GM23338 (cell line): ENCODE data around the gene DOCK6. TPM values are rescaled to one million over a fixed set of nuclear protein-coding genes. Genes with fewer than 3 reads are reported as not detected.

Experiments used
- ATAC-seq: fragments of 200-7000 bp; cut with Tn5 transposase; 3 replicates; pipeline ENCODE4 v1.9.1; 2020
- DNase-seq: peaks from one replicate; pipeline ENCODE4 v3.0.0-alpha.2; 2015; ENCODE audit warnings: low spot score
- H2AFZ ChIP-seq: fragments of 200-600 bp; sonication (generic); 2 replicates; pipeline ENCODE4 v1.8.0; 2016; ENCODE audit warnings: antibody characterized with exemption, mild to moderate bottlenecking, moderate library complexity
- H3F3A ChIP-seq: fragments of 200-600 bp; sonication (generic); replicated peaks from 2 replicates; pipeline ENCODE4 v1.8.0; 2017; ENCODE audit warnings: antibody characterized with exemption, mixed run types, low read depth
- H3K27ac ChIP-seq: fragments of 200-600 bp; sonication (generic); 2 replicates; pipeline ENCODE4 v1.6.1; 2016; ENCODE audit warnings: low read depth
- H3K27me3 ChIP-seq: fragments of 200-600 bp; sonication (generic); 2 replicates; pipeline ENCODE4 v1.8.0; 2016; ENCODE audit warnings: mild to moderate bottlenecking, mixed run types, moderate library complexity; ENCODE audit not compliant: insufficient read depth
- H3K36me3 ChIP-seq: fragments of 200-600 bp; sonication (generic); 2 replicates; pipeline ENCODE4 v1.8.0; 2016; ENCODE audit warnings: mild to moderate bottlenecking; ENCODE audit not compliant: insufficient read depth
- H3K4me1 ChIP-seq: fragments of 200-600 bp; sonication (generic); 2 replicates; pipeline ENCODE4 v1.8.0; 2016; ENCODE audit warnings: mild to moderate bottlenecking, moderate library complexity; ENCODE audit not compliant: insufficient read depth
- H3K4me2 ChIP-seq: fragments of 200-600 bp; sonication (generic); 2 replicates; pipeline ENCODE4 v1.7.1; 2017; ENCODE audit warnings: mixed run types
- H3K4me3 ChIP-seq: fragments of 200-600 bp; sonication (generic); 2 replicates; pipeline ENCODE4 v1.6.1; 2016; ENCODE audit warnings: mixed run types
- H3K79me2 ChIP-seq: fragments of 200-600 bp; sonication (generic); replicated peaks from 2 replicates; pipeline ENCODE4 v1.8.0; 2017; ENCODE audit warnings: mild to moderate bottlenecking; ENCODE audit not compliant: insufficient read depth
- H3K9me2 ChIP-seq: fragments of 200-600 bp; sonication (generic); 2 replicates; pipeline ENCODE4 v1.8.0; 2017; ENCODE audit not compliant: insufficient read depth
- H4K20me1 ChIP-seq: fragments of 200-600 bp; sonication (generic); replicated peaks from 2 replicates; pipeline ENCODE4 v1.8.0; 2017; ENCODE audit warnings: mild to moderate bottlenecking; ENCODE audit not compliant: insufficient read depth
- H3K27ac Mint-ChIP-seq: 2 replicates; pipeline ENCODE4 v1.8.0; 2020; ENCODE audit warnings: inconsistent platforms, mild to moderate bottlenecking, moderate library complexity, mixed read lengths
- H3K27me3 Mint-ChIP-seq: 3 replicates; pipeline ENCODE4 v1.8.0; 2022; ENCODE audit warnings: low read depth, mild to moderate bottlenecking, moderate library complexity, mixed read lengths, inconsistent platforms; ENCODE audit not compliant: insufficient read depth, poor library complexity
- H3K36me3 Mint-ChIP-seq: 3 replicates; pipeline ENCODE4 v1.8.0; 2021; ENCODE audit warnings: low read depth, mild to moderate bottlenecking, inconsistent platforms, moderate library complexity, mixed read lengths
- H3K4me1 Mint-ChIP-seq: 3 replicates; pipeline ENCODE4 v1.8.0; 2020; ENCODE audit warnings: mild to moderate bottlenecking, inconsistent platforms, mixed read lengths
- H3K4me3 Mint-ChIP-seq: 3 replicates; pipeline ENCODE4 v1.8.0; 2021; ENCODE audit warnings: moderate library complexity, mild to moderate bottlenecking, inconsistent platforms, mixed read lengths
- H3K9me3 Mint-ChIP-seq: 3 replicates; pipeline ENCODE4 v1.8.0; 2020; ENCODE audit warnings: moderate library complexity, mild to moderate bottlenecking, inconsistent platforms, mixed read lengths
- CTCF ChIP-seq, 2 experiments: fragments of 200-600 bp in 1 of 2; sonication (generic) in 1 of 2; conservative IDR thresholded peaks; 2 replicates each; pipeline versions ENCODE4 v1.5.1 to v1.6.1; 2016 to 2017; ENCODE audit warnings: antibody characterized with exemption in 2 of 2, low read depth in 2 of 2, mild to moderate bottlenecking in 2 of 2, moderate library complexity in 1 of 2
- JUNB ChIP-seq: IDR thresholded peaks from one replicate; pipeline ENCODE4 v1.6.1; 2016; ENCODE audit warnings: antibody characterized with exemption; ENCODE audit not compliant: unreplicated experiment
- POLR2AphosphoS5 ChIP-seq: IDR thresholded peaks from 2 replicates; pipeline ENCODE4 v1.6.1; 2016; ENCODE audit warnings: antibody characterized with exemption, low read depth
- ZNF462 ChIP-seq: fragments of 250-450 bp; sonication (Bioruptor Pico); IDR thresholded peaks from 2 replicates; pipeline ENCODE4 v1.5.0; 2020; ENCODE audit warnings: mild to moderate bottlenecking, moderate library complexity
- polyA plus RNA-seq: library from polyadenylated mRNA; unstranded; fragments of >200 nt; fragmentation: Nextera tagmentation; extraction: Ambion mirVana; gene quantifications from 2 replicates; pipeline ENCODE4 v1.2.1, GENCODE V29; 2016
- total RNA-seq: library from RNA; depleted of rRNA; stranded (reverse); fragments of >200 nt; shearing (Covaris generic); gene quantifications from 2 replicates; pipeline ENCODE4 v1.2.3, GENCODE V29; 2014

The DOCK6 gene
- total and polyA plus RNA-seq, 2 experiments from 2014 or later = 34.6 to 49.0 TPM

- Histone ChIP-seq H3K79me2 (no peaks in the 10 kb centered on the region), H3K27ac (no peak within 1 kb of the TSS), H3K36me3 (no peaks in the 10 kb centered on the region), H3K4me3 (no peak within 1 kb of the TSS), H3K4me1 (peaks cover 3% of the 10 kb centered on the region), H3F3A (no peaks in the 10 kb centered on the region), H2AFZ (peak within 1 kb of the TSS; percentile 63; the same call in 1 of the 2 replicates), H3K4me2 (no peak within 1 kb of the TSS), H3K9me2 (no peaks in the 10 kb centered on the region), H4K20me1 (no peaks in the 10 kb centered on the region), H3K27me3 (no peaks in the 10 kb centered on the region)
- no peak within 1 kb of the TSS for H3K4me3 Mint-ChIP-seq
- no peak for DNase-seq
- H3K27ac Mint-ChIP-seq = no peak within 1 kb of the TSS
- no peaks in the 10 kb centered on the region for H3K36me3 Mint-ChIP-seq
- peaks cover 6% of the 10 kb centered on the region; the same call in 2 of the 3 replicates for H3K4me1 Mint-ChIP-seq
- no peak for TF ChIP-seq POLR2AphosphoS5
- peak; percentile 27 to 56; a peak in 3 of 4 replicates for TF ChIP-seq CTCF (conservative IDR thresholded peaks at IDR 0.05; ENCODE audit: low read depth in 2 of 2)
- no peaks in the 10 kb centered on the region for H3K9me3 Mint-ChIP-seq
- no peak for ATAC-seq
- H3K27me3 Mint-ChIP-seq = peaks cover 8% of the 10 kb centered on the region
Measured at GRCh38 chr19:11295665-11296245, 33.4 kb upstream of the DOCK6 start, which contains the start of gene TSPAN16. TSPAN16 (plus strand) TSS chr19:11296160; CDS start chr19:11296298, 138 bp downstream.

GRCh38 chr19:11295180-11295579, 32.9 kb upstream of the DOCK6 start:
- H3K27ac ChIP-seq = no peak overlapping the region
- H3K27ac Mint-ChIP-seq = no peak overlapping the region
- H3K4me1 ChIP-seq = peaks cover 3% of the 10 kb centered on the region
- no peaks in the 10 kb centered on the region for H3K9me3 Mint-ChIP-seq
- H3K4me3 Mint-ChIP-seq = no peak overlapping the region
- no peaks in the 10 kb centered on the region for H3F3A ChIP-seq
- DNase-seq (no peak), ATAC-seq (no peak)
- no peak overlapping the region for H3K4me3 ChIP-seq
- H3K79me2 ChIP-seq = no peaks in the 10 kb centered on the region
- no peaks in the 10 kb centered on the region for H3K36me3 ChIP-seq
- no peaks in the 10 kb centered on the region for H3K27me3 ChIP-seq
- no peak overlapping the region for H2AFZ ChIP-seq
- H3K4me1 Mint-ChIP-seq = peaks cover 6% of the 10 kb centered on the region; the same call in 2 of the 3 replicates
- no peaks in the 10 kb centered on the region for H3K36me3 Mint-ChIP-seq
- H4K20me1 ChIP-seq = no peaks in the 10 kb centered on the region
- TF ChIP-seq CTCF (conservative IDR thresholded peaks at IDR 0.05; ENCODE audit: low read depth in 2 of 2) (no peak), JUNB (no peak), ZNF462 (CRISPR knock-in tag) (no peak)
- no peaks in the 10 kb centered on the region for H3K9me2 ChIP-seq
- H3K27me3 Mint-ChIP-seq = peaks cover 8% of the 10 kb centered on the region
- H3K4me2 ChIP-seq = no peak overlapping the region
